Cardiac muscle cell (in vitro differentiated cells and primary cell): ENCODE results near the gene HSPB6. TPM values are rescaled to one million over a fixed set of nuclear protein-coding genes. Genes with fewer than 3 reads are reported as not detected.

ENCODE experiments used
- DNase-seq, 2 donors: peaks; one replicate each; pipeline versions ENCODE4 v3.0.0 to v3.0.0-alpha.2; 2010 to 2017; ENCODE audit warnings: low read depth in 1 of 2, low spot score in 1 of 2
- H3K27ac ChIP-seq: fragments of 200-600 bp; sonication (generic); 2 replicates; pipeline ENCODE4 v1.5.1; 2016
- H3K27me3 ChIP-seq: fragments of 200-600 bp; sonication (generic); 2 replicates; pipeline ENCODE4 v1.6.0; 2016; ENCODE audit warnings: control low read depth
- H3K36me3 ChIP-seq: fragments of 200-600 bp; sonication (generic); 2 replicates; pipeline ENCODE4 v1.5.1; 2016; ENCODE audit warnings: control low read depth
- H3K4me1 ChIP-seq: fragments of 200-600 bp; sonication (generic); 2 replicates; pipeline ENCODE4 v1.8.1; 2017; ENCODE audit warnings: low read depth, mild to moderate bottlenecking, mixed run types
- H3K4me3 ChIP-seq: fragments of 200-600 bp; sonication (generic); 2 replicates; pipeline ENCODE4 v1.5.1; 2016; ENCODE audit warnings: mild to moderate bottlenecking
- H3K9me3 ChIP-seq: fragments of 200-600 bp; sonication (generic); 2 replicates; pipeline ENCODE4 v1.5.1; 2017; ENCODE audit warnings: low read depth, mild to moderate bottlenecking, control low read depth
- CTCF ChIP-seq: IDR thresholded peaks from 2 replicates; pipeline ENCODE4 v1.5.1; 2012; ENCODE audit warnings: low read depth, mild to moderate bottlenecking, low read length
- polyA plus RNA-seq: library from polyadenylated mRNA; unstranded; fragments of >200 nt; fragmentation: Nextera tagmentation; extraction: Ambion mirVana; gene quantifications from 2 replicates; pipeline ENCODE4 v1.2.1, GENCODE V29; 2016
- total RNA-seq: library from RNA; depleted of rRNA; stranded (reverse); fragments of >200 nt; gene quantifications from 2 replicates; pipeline ENCODE4 v1.2.3, GENCODE V29; 2016

Gene HSPB6
- total and polyA plus RNA-seq, 2 experiments from 2014 or later, result 0.51 to 2.6 TPM

DNA sequence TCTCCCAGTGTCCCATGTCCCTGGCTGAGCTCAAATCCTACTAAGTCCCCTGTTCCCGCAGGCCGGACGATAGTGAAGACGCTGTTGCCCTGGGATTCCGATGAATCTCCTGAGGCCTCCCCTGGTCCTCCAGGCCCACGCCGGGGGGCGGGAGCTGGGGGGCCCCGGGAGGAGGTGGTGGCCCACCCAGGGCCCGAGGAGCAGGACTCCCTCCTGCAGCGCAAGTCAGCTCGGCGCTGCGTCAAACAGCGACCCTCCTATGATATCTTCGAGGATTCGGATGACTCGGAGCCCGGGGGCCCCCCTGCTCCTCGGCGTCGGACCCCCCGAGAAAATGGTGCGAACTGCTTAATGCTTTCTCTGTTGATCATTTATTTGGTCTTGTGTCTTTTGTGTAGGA, 33.2 kb downstream of the HSPB6 start:
- DNase-seq, result no peak
- no peak overlapping the region for H3K27ac ChIP-seq
- no peak overlapping the region for H3K4me3 ChIP-seq
- peaks cover 58% of the 10 kb centered on the region for H3K36me3 ChIP-seq
- TF ChIP-seq CTCF, result no peak
- no peaks in the 10 kb centered on the region for H3K9me3 ChIP-seq
- H3K4me1 ChIP-seq, result no peaks in the 10 kb centered on the region
- H3K27me3 ChIP-seq, result no peaks in the 10 kb centered on the region

DNA sequence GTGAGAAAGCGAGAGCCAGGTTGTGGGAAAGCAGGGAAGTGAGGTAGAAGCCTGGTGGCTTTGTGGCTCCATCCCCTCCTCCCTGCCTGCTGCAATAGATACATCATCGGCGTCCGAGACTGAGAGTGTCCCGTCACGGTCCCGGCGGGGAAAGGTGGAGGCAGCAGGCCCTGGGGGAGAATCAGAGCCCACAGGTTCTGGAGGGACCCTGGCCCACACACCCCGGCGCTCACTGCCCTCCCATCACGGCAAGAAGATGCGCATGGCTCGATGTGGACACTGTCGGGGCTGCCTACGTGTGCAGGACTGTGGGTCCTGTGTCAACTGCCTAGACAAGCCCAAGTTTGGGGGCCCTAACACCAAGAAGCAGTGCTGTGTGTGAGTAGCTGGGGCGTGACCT, 33.9 kb downstream of the HSPB6 start:
- no peak for TF ChIP-seq CTCF
- Histone ChIP-seq H3K27ac (no peak overlapping the region), H3K36me3 (peaks cover 51% of the 10 kb centered on the region), H3K9me3 (no peaks in the 10 kb centered on the region), H3K4me3 (no peak overlapping the region), H3K4me1 (no peaks in the 10 kb centered on the region), H3K27me3 (no peaks in the 10 kb centered on the region)
- DNase-seq, result no peak

GRCh38 chr19:35722461-35722860, 34.4 kb downstream of the HSPB6 start:
- TF ChIP-seq CTCF, result no peak
- Histone ChIP-seq H3K4me3 (no peak overlapping the region), H3K27me3 (no peaks in the 10 kb centered on the region), H3K4me1 (no peaks in the 10 kb centered on the region), H3K36me3 (peaks cover 48% of the 10 kb centered on the region), H3K27ac (no peak overlapping the region), H3K9me3 (no peaks in the 10 kb centered on the region)
- no peak for DNase-seq

- H3K27me3 ChIP-seq, result no peaks in the 10 kb centered on the region
- H3K4me3 ChIP-seq, result no peak overlapping the region
- no peak overlapping the region for H3K27ac ChIP-seq
- H3K4me1 ChIP-seq, result no peaks in the 10 kb centered on the region
- H3K9me3 ChIP-seq, result no peaks in the 10 kb centered on the region
- TF ChIP-seq CTCF, result no peak
- peaks cover 43% of the 10 kb centered on the region for H3K36me3 ChIP-seq
- DNase-seq, result no peak
Measured at GRCh38 chr19:35721374-35721773, 35.5 kb downstream of the HSPB6 start.

GRCh38 chr19:35720648-35721047, 36.2 kb downstream of the HSPB6 start:
- Histone ChIP-seq H3K27ac (no peak overlapping the region), H3K4me1 (peaks cover 5% of the 10 kb centered on the region), H3K36me3 (peaks cover 39% of the 10 kb centered on the region), H3K9me3 (no peaks in the 10 kb centered on the region), H3K4me3 (no peak overlapping the region), H3K27me3 (no peaks in the 10 kb centered on the region)
- no peak for DNase-seq
- TF ChIP-seq CTCF, result no peak

GRCh38 chr19:35720163-35720524, 36.7 kb downstream of the HSPB6 start:
- Histone ChIP-seq H3K36me3 (peaks cover 34% of the 10 kb centered on the region), H3K4me1 (peaks cover 6% of the 10 kb centered on the region), H3K27me3 (no peaks in the 10 kb centered on the region), H3K27ac (no peak overlapping the region), H3K9me3 (no peaks in the 10 kb centered on the region), H3K4me3 (no peak overlapping the region)
- TF ChIP-seq CTCF, result no peak
- no peak for DNase-seq
